Measurements from ENCODE around the gene ACOXL.

GRCh38 chr2:110906613-110907298, 174.4 kb downstream of the ACOXL start:
- no peak for TF ChIP-seq CTCF (IDR thresholded peaks at IDR 0.05)
- no peak for TF ChIP-seq POLR2A (IDR thresholded peaks at IDR 0.05)

Data from testis (tissue), 2 donors.